H1 (cell line): ENCODE results near the gene CD151. TPM values are rescaled to one million over a fixed set of nuclear protein-coding genes. Genes with fewer than 3 reads are reported as not detected.

Experiments
- CTCF ChIA-PET: fragments of 300-600 bp; sonication (Branson Sonifier 250); formaldehyde crosslinking; loops from one replicate; lab custom pipeline; 2021; ENCODE audit not compliant: partially characterized antibody; lab: Charles Lee
- POLR2A ChIA-PET: fragments of 300-600 bp; sonication (Branson Sonifier 250); formaldehyde crosslinking; loops from one replicate; lab custom pipeline; 2021; ENCODE audit warnings: inconsistent platforms; ENCODE audit not compliant: partially characterized antibody; lab: Charles Lee
- DNase-seq, 2 experiments: peaks; one replicate each; pipeline versions ENCODE4 v3.0.0 to v3.0.0-alpha.2; 2010 to 2022; ENCODE audit warnings: low spot score in 2 of 2, low read depth in 1 of 2, mixed read lengths in 1 of 2
- FAIRE-seq: peaks from 2 replicates; lab custom pipeline; 2011; peaks lifted over from hg19 to GRCh38; lab: Jason Lieb, UNC
- H2AFZ ChIP-seq: 2 replicates; pipeline ENCODE4 v1.8.1; 2012; ENCODE audit warnings: low read length, inconsistent platforms
- H2AK5ac ChIP-seq: 2 replicates; pipeline ENCODE4 v1.6.1; 2013; ENCODE audit warnings: low read depth, low read length
- H2BK120ac ChIP-seq: replicated peaks from 2 replicates; pipeline ENCODE3; 2013; ENCODE audit warnings: low read depth, low read length, inconsistent platforms
- H2BK12ac ChIP-seq: 2 replicates; pipeline ENCODE4 v1.6.1; 2013; ENCODE audit warnings: low read depth, low read length
- H2BK15ac ChIP-seq: 2 replicates; pipeline ENCODE4 v1.6.1; 2013; ENCODE audit warnings: low read length
- H2BK20ac ChIP-seq: 2 replicates; pipeline ENCODE4 v1.6.1; 2013; ENCODE audit warnings: low read length
- H2BK5ac ChIP-seq: 2 replicates; pipeline ENCODE4 v1.6.1; 2013; ENCODE audit warnings: low read depth, low read length
- H3K14ac ChIP-seq: 2 replicates; pipeline ENCODE4 v1.6.1; 2013; ENCODE audit warnings: inconsistent platforms; ENCODE audit not compliant: insufficient read length
- H3K18ac ChIP-seq: 2 replicates; pipeline ENCODE4 v1.6.1; 2013; ENCODE audit warnings: low read length; ENCODE audit errors: extremely low read depth
- H3K23ac ChIP-seq: 2 replicates; pipeline ENCODE4 v1.6.1; 2013; ENCODE audit warnings: inconsistent platforms; ENCODE audit not compliant: insufficient read length
- H3K23me2 ChIP-seq: 2 replicates; pipeline ENCODE4 v1.6.1; 2013; ENCODE audit warnings: low read depth, low read length
- H3K27ac ChIP-seq: 2 replicates; pipeline ENCODE4 v1.6.1; 2011; ENCODE audit warnings: low read depth, low read length, inconsistent platforms
- H3K27me3 ChIP-seq, 4 experiments: replicated peaks in 1 of 4; 1 replicate in 1 of 4; 2 replicates in 3 of 4; pipeline versions ENCODE4 v1.6.1 to v1.8.1; 2011 to 2013; ENCODE audit warnings: low read length in 3 of 4, mild to moderate bottlenecking in 3 of 4, inconsistent platforms in 2 of 4, mixed read lengths in 2 of 4, moderate library complexity in 1 of 4; ENCODE audit not compliant: control insufficient read depth in 3 of 4, insufficient read depth in 3 of 4; ENCODE audit errors: extremely low read depth in 1 of 4
- H3K36me3 ChIP-seq, 4 experiments: 2 replicates each; pipeline versions ENCODE4 v1.6.1 to v1.8.1; 2011 to 2013; ENCODE audit warnings: mild to moderate bottlenecking in 4 of 4, low read length in 3 of 4, moderate library complexity in 2 of 4, control low read depth in 1 of 4, inconsistent platforms in 1 of 4; ENCODE audit not compliant: insufficient read depth in 4 of 4, control insufficient read depth in 2 of 4
- H3K4ac ChIP-seq: replicated peaks from 2 replicates; pipeline ENCODE3; 2013; ENCODE audit warnings: low read length, low read depth, mixed read lengths, inconsistent platforms; ENCODE audit not compliant: insufficient read length
- H3K4me1 ChIP-seq, 4 experiments: replicated peaks in 1 of 4; 1 replicate in 1 of 4; 2 replicates in 3 of 4; pipeline versions ENCODE4 v1.6.1 to v1.8.1; 2011 to 2013; ENCODE audit warnings: low read length in 3 of 4, inconsistent platforms in 2 of 4, mixed read lengths in 1 of 4; ENCODE audit not compliant: insufficient read depth in 4 of 4, control insufficient read depth in 3 of 4
- H3K4me2 ChIP-seq, 2 experiments: 2 replicates each; pipeline versions ENCODE4 v1.6.1 to v1.8.1; 2011 to 2013; ENCODE audit warnings: low read depth in 2 of 2, low read length in 2 of 2, control low read depth in 1 of 2, inconsistent platforms in 1 of 2, mild to moderate bottlenecking in 1 of 2; ENCODE audit not compliant: insufficient read depth in 1 of 2
- H3K4me3 ChIP-seq, 4 experiments: fragments of 200-600, 300-600 bp in 1 of 4; sonication (generic), shearing (Covaris generic), sonication (Bioruptor Twin) in 1 of 4; 2 replicates each; pipeline versions ENCODE4 v1.5.1 to v1.8.1; 2011 to 2016; ENCODE audit warnings: low read length in 4 of 4, low read depth in 3 of 4, control low read depth in 2 of 4, inconsistent platforms in 2 of 4, mild to moderate bottlenecking in 2 of 4, mixed read lengths in 1 of 4, moderate library complexity in 1 of 4; ENCODE audit not compliant: insufficient read depth in 2 of 4; ENCODE audit errors: extremely low read depth in 1 of 4
- H3K56ac ChIP-seq: replicated peaks from 2 replicates; pipeline ENCODE3; 2013; ENCODE audit warnings: low read depth, mild to moderate bottlenecking, mixed read lengths, low read length, inconsistent platforms; ENCODE audit not compliant: insufficient read length
- H3K79me1 ChIP-seq: 2 replicates; pipeline ENCODE4 v1.6.1; 2013; ENCODE audit warnings: low read depth, low read length, control low read depth
- H3K79me2 ChIP-seq, 2 experiments: 2 replicates each; pipeline versions ENCODE4 v1.6.1 to v1.8.1; 2012 to 2013; ENCODE audit warnings: low read length in 2 of 2, mild to moderate bottlenecking in 2 of 2, inconsistent platforms in 1 of 2; ENCODE audit not compliant: insufficient read depth in 2 of 2, control insufficient read depth in 1 of 2
- H3K9ac ChIP-seq, 4 experiments: replicated peaks in 1 of 4; 1 replicate in 1 of 4; 2 replicates in 3 of 4; pipeline versions ENCODE4 v1.6.1 to v1.8.1; 2011 to 2013; ENCODE audit warnings: low read depth in 3 of 4, low read length in 3 of 4, control low read depth in 2 of 4, mild to moderate bottlenecking in 2 of 4, moderate library complexity in 2 of 4, inconsistent platforms in 1 of 4; ENCODE audit errors: extremely low read depth in 1 of 4
- H3K9me3 ChIP-seq, 2 experiments: 2 replicates each; pipeline versions ENCODE4 v1.6.1 to v1.8.1; 2012 to 2013; ENCODE audit warnings: mild to moderate bottlenecking in 2 of 2, moderate library complexity in 2 of 2, control low read depth in 1 of 2, inconsistent platforms in 1 of 2, low read depth in 1 of 2, low read length in 1 of 2, mixed read lengths in 1 of 2; ENCODE audit not compliant: insufficient read depth in 2 of 2
- H4K20me1 ChIP-seq, 2 experiments: replicated peaks in 1 of 2; 2 replicates each; pipeline versions ENCODE3 to v1.8.1; 2011 to 2013; ENCODE audit warnings: inconsistent platforms in 2 of 2, low read length in 2 of 2, mild to moderate bottlenecking in 1 of 2; ENCODE audit not compliant: insufficient read depth in 2 of 2, control insufficient read depth in 1 of 2
- H4K5ac ChIP-seq: 2 replicates; pipeline ENCODE4 v1.6.1; 2013; ENCODE audit warnings: low read length, low read depth, mixed read lengths, inconsistent platforms; ENCODE audit not compliant: insufficient read length
- H4K8ac ChIP-seq: 2 replicates; pipeline ENCODE4 v1.8.0; 2013; ENCODE audit warnings: mild to moderate bottlenecking, moderate library complexity, low read length, inconsistent platforms; ENCODE audit not compliant: insufficient read depth; ENCODE audit errors: extremely low read depth
- H4K91ac ChIP-seq: replicated peaks from 2 replicates; pipeline ENCODE3; 2013; ENCODE audit warnings: low read length, mixed read lengths, inconsistent platforms; ENCODE audit not compliant: insufficient read length
- HDAC2 ChIP-seq, 2 experiments: fragments of 300-600 bp in 1 of 2; sonication (generic) in 1 of 2; IDR thresholded peaks; 2 replicates each; pipeline ENCODE4 v1.6.1; 2011 to 2012; ENCODE audit warnings: low read depth in 2 of 2, low read length in 2 of 2, mild to moderate bottlenecking in 2 of 2, moderate library complexity in 2 of 2, borderline replicate concordance in 1 of 2, inconsistent platforms in 1 of 2
- PHF8 ChIP-seq: fragments of 200-600 bp; sonication (generic); conservative IDR thresholded peaks from 2 replicates; pipeline ENCODE4 v1.7.1; 2012; ENCODE audit warnings: low read depth, mild to moderate bottlenecking, inconsistent platforms, low read length, moderate library complexity
- YY1 ChIP-seq: IDR thresholded peaks from 2 replicates; pipeline ENCODE4 v1.6.1; 2011; ENCODE audit warnings: low read depth, mild to moderate bottlenecking, low read length
- WGBS, 2 experiments: shearing (Covaris generic) in 1 of 2; methylation state at CpG; one replicate each; pipeline versions ENCODE4 v1.1.6 to v1.1.7; 2013 to 2015; ENCODE audit warnings: low lambda C conversion rate in 2 of 2, mixed read lengths in 2 of 2, inconsistent platforms in 1 of 2, low coverage in 1 of 2, missing lambda C conversion rate in 1 of 2; ENCODE audit not compliant: insufficient replicate concordance in 2 of 2, insufficient coverage in 1 of 2, insufficient read length in 1 of 2; ENCODE audit errors: extremely low coverage in 1 of 2, missing lambda C conversion rate in 1 of 2; 5-methylcytosine and 5-hydroxymethylcytosine counted together
- polyA plus RNA-seq, 7 experiments: library from polyadenylated mRNA; depleted of rRNA in 3 of 7; stranded (reverse) in 5 of 7; unstranded in 2 of 7; fragments of >200 nt in 5 of 7; fragments of 200-250 nt in 2 of 7; gene quantifications; 1 replicate in 5 of 7; 2 replicates in 1 of 7; 4 replicates in 1 of 7; pipeline versions ENCODE4 v1.2.1 to v1.2.3, GENCODE V29; 2011 to 2013; ENCODE audit warnings: missing spikeins in 2 of 7, mixed read lengths in 2 of 7
- total RNA-seq: library from RNA; stranded (reverse); fragmentation: NEBNext Ultra II Directional; extraction: Animal tissue kit (Norgen Biotek cat#: 25700); gene quantifications from 2 replicates; pipeline ENCODE4 v1.2.1, GENCODE V29; 2021

CD151 gene
- total and polyA plus RNA-seq, 2 of the 8 experiments (the other 6 are each of a cell fraction or from before 2014, with no cell fraction given), result 101 to 212 TPM

- no peak overlapping the region for H2BK15ac ChIP-seq
- H3K79me1 ChIP-seq, result peaks cover 2% of the 10 kb centered on the region; the same call in 1 of the 2 replicates
- H3K18ac ChIP-seq, result peak overlapping the region; percentile 78
- no peak overlapping the region; the same call in 1 of the 2 replicates for H2AK5ac ChIP-seq
- peak overlapping the region; percentile 37 for H4K91ac ChIP-seq
- peaks cover 0 to 8% (median 7%) of the 10 kb centered on the region in 4 experiments; a peak in 5 of 7 replicates for H3K4me1 ChIP-seq
- H4K8ac ChIP-seq, result peak overlapping the region; percentile 68
- no peak overlapping the region for H2AFZ ChIP-seq
- H3K27me3 ChIP-seq, result no peaks in the 10 kb centered on the region; a peak in 1 of 7 replicates
- H3K36me3 ChIP-seq, result peaks cover 3 to 30% (median 6%) of the 10 kb centered on the region in 4 experiments; a peak in 5 of 8 replicates
- no peak overlapping the region for H2BK20ac ChIP-seq
- peak overlapping the region; percentile 17; the same call in 1 of the 2 replicates for H2BK12ac ChIP-seq
- H3K4me2 ChIP-seq, result peak overlapping the region; percentile 67 to 83
- peak overlapping the region; percentile 67; the same call in 1 of the 2 replicates for H2BK5ac ChIP-seq
- no peak overlapping the region; a peak in 2 of 7 replicates for H3K9ac ChIP-seq
- no peak for DNase-seq
- no peak for FAIRE-seq
- H3K9me3 ChIP-seq, result no peaks in the 10 kb centered on the region
- peaks cover 0 to 8% of the 10 kb centered on the region in 2 experiments for H4K20me1 ChIP-seq
- H3K27ac ChIP-seq, result no peak overlapping the region
- no peak overlapping the region for H3K14ac ChIP-seq
- peaks cover 12% of the 10 kb centered on the region; the same call in 1 of the 2 replicates for H3K23me2 ChIP-seq
- H3K23ac ChIP-seq, result no peak overlapping the region
- peak overlapping the region; percentile 43 for H2BK120ac ChIP-seq
- H3K56ac ChIP-seq, result no peak overlapping the region
- peak overlapping the region; percentile 28 to 71 (median 47); a peak in 7 of 8 replicates for H3K4me3 ChIP-seq
- CTCF ChIA-PET, result interaction anchor here (0.9 to 2.7 kb wide), 5 partner anchors 13 to 44 kb away, joined by 3 to 7 read pairs (median 3); partner anchors contain the start of gene CEND1
- TF ChIP-seq PHF8 (no peak), YY1 (no peak), HDAC2 (IDR thresholded peaks at IDR 0.05; ENCODE audit: borderline replicate concordance in 1 of 2, low read depth in 2 of 2, low read length in 2 of 2) (no peak)
- POLR2A ChIA-PET, result interaction anchor here (0.7 to 53.0 kb wide), 12 partner anchors 7 to 165 kb away, joined by 3 to 1917 read pairs (median 4); partner anchors contain the start of genes CD151, CEND1, CRACR2B and PNPLA2
- 88% methylated on average over 24 of the region's 26 CpGs; no CpG with 5 or more reads in 1 of the 2 experiments for WGBS, 2 experiments
- H3K79me2 ChIP-seq, result peaks cover 0 to 6% of the 10 kb centered on the region in 2 experiments; a peak in 1 of 4 replicates
- H3K4ac ChIP-seq, result peak overlapping the region; percentile 78
- H4K5ac ChIP-seq, result no peak overlapping the region
Observed at GRCh38 chr11:803770-804598, 28.8 kb upstream of the CD151 start.
